GM18867 (cell line): ENCODE results near the gene CPLX1.
"Not testable (repeated sequence)": the region's sequence is repeated elsewhere in the genome, so short reads cannot be mapped to it uniquely, and the experiment has no call there.

Experiments
- ATAC-seq: cut with Tn5 transposase; IDR thresholded peaks from one replicate; pipeline ENCODE4 v1.9.1; 2021; ENCODE audit warnings: mild to moderate bottlenecking, moderate library complexity; ENCODE audit not compliant: unreplicated experiment

Gene CPLX1

DNA sequence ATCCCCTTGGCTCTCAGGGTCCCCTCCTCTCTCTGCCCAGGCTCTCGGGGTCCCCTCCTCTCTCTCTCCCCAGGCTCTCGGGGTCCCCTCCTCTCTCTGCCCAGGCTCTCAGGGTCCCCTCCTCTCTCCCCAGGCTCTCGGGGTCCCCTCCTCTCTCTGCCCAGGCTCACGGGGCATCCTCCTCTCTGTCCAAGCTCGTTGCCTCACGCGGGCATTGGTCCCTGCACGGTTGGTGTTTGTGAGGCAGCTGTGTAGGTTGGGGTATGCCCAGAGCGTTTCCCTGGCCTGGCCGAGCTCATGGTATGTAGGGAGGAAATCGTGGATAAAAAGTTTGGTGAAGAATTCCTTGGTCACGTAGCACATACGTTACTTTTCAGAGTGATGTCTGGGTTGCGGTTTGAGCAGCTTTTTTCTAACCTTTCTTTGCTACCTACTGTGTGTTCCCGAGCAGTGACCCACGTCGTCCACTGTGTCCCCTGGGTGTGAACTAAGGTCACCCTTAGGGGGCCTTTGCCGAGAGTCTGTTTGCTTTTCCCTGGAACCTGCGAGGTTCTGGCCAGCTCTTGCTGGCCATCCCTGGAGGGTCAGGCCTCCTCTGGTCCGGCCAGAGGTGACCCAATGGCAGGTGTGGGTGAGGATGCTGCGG, 83.7 kb downstream of the CPLX1 start:
- no peak for ATAC-seq

DNA sequence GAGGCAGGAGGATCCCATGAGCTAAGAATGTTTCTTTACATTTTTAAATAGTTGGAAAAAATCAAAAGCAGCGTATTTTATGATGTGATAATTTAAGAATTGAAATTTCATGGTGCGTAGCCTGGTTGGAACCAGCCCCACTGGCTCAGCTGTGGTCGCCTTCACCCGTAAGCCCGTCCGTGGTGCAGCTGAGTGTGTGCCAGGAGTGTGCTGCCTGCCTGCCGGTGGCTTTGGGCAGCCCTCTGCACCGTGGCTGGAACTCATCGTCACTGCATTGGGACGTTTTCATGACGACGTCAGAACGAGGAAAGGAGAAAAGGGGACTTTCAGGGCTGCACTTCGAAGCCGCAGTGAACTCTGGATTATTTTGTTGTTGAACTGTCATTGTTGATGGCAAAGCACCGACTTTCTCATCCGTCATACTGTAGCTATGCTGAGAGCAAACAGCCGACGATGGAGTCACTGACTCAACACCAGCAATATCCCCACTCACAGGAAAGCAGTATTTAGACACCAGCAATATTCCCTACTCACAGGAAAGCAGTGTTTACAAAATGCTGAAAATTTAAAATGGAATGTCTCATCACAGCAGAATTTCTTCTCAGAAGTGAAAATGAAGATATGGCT, 85.2 kb downstream of the CPLX1 start:
- ATAC-seq = no peak

DNA sequence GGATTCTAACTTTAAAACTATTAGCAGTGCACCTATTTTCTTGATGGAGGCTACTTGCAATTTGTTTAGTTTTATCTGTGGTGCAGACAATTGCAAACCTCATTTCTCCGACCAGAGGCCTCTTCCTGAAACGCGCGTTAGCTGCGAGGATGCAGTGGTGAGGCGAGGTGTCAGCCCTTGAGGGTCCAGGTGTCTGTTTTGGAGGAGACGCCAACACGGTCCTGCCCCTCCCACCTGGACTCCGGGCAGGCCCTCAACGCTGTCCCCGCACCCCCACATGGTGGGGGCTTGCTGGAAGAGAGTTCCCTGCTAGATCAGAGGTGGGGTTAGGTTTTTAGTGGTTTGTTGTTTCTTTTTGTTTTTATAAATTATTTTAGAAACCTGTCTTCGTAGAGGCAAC, 85.9 kb downstream of the CPLX1 start:
- ATAC-seq = no peak

DNA sequence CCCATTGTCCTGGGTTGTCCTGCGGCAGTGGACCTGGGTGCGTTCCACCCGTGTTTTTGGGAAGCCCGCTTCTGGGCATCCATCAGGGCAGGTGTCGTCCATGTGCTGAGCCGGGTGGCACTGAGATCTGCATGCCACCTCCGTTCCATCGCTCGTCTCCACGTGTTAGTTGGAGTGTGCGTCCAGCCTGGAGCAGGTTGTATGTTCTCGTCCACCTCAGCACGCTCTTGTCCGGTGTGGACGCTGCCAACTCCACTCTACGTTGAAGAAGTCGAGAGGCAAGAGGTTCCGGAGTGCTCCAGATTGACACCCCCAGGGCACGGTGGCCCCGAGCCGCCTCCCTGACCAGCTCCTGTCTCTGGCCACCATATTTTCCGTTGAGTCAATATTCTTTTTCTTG, 86.4 kb downstream of the CPLX1 start:
- ATAC-seq = no peak

DNA sequence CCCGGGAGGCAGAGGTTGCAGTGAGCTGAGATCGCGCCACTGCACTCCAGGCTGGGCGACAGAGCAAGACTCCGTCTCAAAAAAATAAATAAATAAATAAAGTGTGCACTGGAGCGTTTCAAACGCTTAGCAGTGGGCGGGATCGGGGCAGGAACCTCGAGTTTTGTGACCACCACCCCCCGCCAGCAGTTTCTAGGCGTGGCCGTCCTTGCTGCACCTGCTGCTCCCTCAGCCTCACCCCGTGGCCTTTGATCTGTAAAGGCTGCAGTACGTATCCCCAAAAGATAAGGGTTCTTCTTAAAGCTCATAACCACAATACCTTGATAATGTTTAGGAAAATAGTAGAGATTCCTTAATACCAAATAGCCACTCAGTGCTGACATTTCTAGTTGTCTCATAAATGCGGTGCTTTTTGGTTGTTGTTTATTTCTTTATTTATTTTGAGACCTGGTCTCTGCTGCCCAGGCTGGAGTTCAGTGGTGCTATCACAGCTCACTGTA, 87.1 kb downstream of the CPLX1 start:
- ATAC-seq = no peak

DNA sequence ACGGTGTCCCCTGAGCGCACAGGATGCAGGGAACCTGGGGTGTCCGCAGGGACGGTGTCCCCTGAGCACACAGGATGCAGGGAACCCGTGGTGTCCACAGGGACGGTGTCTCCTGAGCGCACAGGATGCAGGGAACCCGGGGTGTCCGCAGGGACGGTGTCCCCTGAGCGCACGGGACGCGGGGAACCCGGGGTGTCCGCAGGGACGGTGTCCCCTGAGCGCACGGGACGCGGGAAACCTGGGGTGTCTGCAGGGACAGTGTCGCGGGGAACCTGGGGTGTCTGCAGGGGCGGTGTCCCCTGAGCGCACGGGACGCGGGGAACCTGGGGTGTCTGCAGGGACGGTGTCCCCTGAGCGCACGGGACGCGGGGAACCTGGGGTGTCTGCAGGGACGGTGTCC, 89.4 kb downstream of the CPLX1 start:
- not testable (repeated sequence) for ATAC-seq

DNA sequence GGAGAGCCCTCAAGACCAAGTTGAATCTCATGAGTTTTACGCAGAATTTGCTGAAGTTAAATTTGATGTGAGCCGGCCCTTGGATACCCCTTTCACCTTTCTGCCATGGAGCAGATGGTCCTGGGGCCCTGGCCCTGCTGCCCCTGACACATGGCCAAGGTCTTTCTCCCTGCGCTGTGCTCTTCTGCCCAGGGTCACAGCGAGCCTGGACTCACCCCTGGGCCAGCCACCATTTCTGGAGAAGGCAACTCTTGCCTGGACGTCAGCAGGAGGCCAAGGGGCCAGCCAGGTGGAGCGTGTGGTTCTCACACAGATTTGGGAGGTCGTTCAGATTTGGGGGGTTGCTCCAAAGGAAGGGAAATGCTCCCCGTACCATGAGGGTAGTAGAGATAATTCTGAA, 90.3 kb downstream of the CPLX1 start:
- no peak for ATAC-seq
